ENCODE data around the gene EPS8L2.
"Not testable (repeated sequence)": the region's sequence is repeated elsewhere in the genome, so short reads cannot be mapped to it uniquely, and the experiment has no call there.

EPS8L2 gene

GRCh38 chr11:726278-727220 lies 20.5 kb downstream of the EPS8L2 start:
- DNase-seq (ENCODE audit: low read depth): peak; percentile 26

GRCh38 chr11:727281-727701 lies 21.3 kb downstream of the EPS8L2 start:
- DNase-seq (ENCODE audit: low read depth): no peak

- DNase-seq (ENCODE audit: low read depth): peak; percentile 57
Observed at GRCh38 chr11:727859-728748, 22.1 kb downstream of the EPS8L2 start.

GRCh38 chr11:728901-729491 lies 23.0 kb downstream of the EPS8L2 start:
- DNase-seq (ENCODE audit: low read depth): no peak

- DNase-seq (ENCODE audit: low read depth): no peak
Observed at GRCh38 chr11:729492-730074, 23.6 kb downstream of the EPS8L2 start.

- DNase-seq (ENCODE audit: low read depth): no peak
Observed at GRCh38 chr11:733072-733471, 27.0 kb downstream of the EPS8L2 start.

- DNase-seq (ENCODE audit: low read depth): not testable (repeated sequence)
Observed at GRCh38 chr11:734541-734940, 28.5 kb downstream of the EPS8L2 start.

GRCh38 chr11:737366-737765 lies 31.3 kb downstream of the EPS8L2 start:
- DNase-seq (ENCODE audit: low read depth): no peak

- DNase-seq (ENCODE audit: low read depth): not testable (repeated sequence)
Observed at GRCh38 chr11:737899-738298, 31.9 kb downstream of the EPS8L2 start.

GRCh38 chr11:742156-742546 lies 36.1 kb downstream of the EPS8L2 start:
- no peak for DNase-seq (ENCODE audit: low read depth)

GRCh38 chr11:742571-743201 lies 36.7 kb downstream of the EPS8L2 start:
- DNase-seq (ENCODE audit: low read depth): no peak

GRCh38 chr11:745428-745827 lies 39.4 kb downstream of the EPS8L2 start:
- DNase-seq (ENCODE audit: low read depth): no peak

GRCh38 chr11:746289-747157 lies 40.5 kb downstream of the EPS8L2 start:
- no peak for DNase-seq (ENCODE audit: low read depth)

- peak; percentile 73 for DNase-seq (ENCODE audit: low read depth)
Observed at GRCh38 chr11:747158-748006, 41.4 kb downstream of the EPS8L2 start, which contains the start of gene TALDO1. TSS of gene TALDO1 (plus strand) at chr11:747464. CDS start at chr11:747482, 18 bp downstream.

GRCh38 chr11:748007-748359 lies 42.0 kb downstream of the EPS8L2 start:
- DNase-seq (ENCODE audit: low read depth): no peak

- DNase-seq (ENCODE audit: low read depth): no peak
Observed at GRCh38 chr11:749731-750130, 43.7 kb downstream of the EPS8L2 start.

GRCh38 chr11:760236-760635 lies 54.2 kb downstream of the EPS8L2 start:
- no peak for DNase-seq (ENCODE audit: low read depth)

- no peak for DNase-seq (ENCODE audit: low read depth)
Observed at GRCh38 chr11:761526-762108, 55.6 kb downstream of the EPS8L2 start.

- DNase-seq (ENCODE audit: low read depth): no peak
Observed at GRCh38 chr11:762421-763072, 56.5 kb downstream of the EPS8L2 start.

Data from T-helper 22 cell (primary cell).